Psoas muscle (tissue), 8 donors: Measurements from ENCODE around the gene RIMBP2. TPM values are rescaled to one million over a fixed set of nuclear protein-coding genes. Genes with fewer than 3 reads are reported as not detected.

Experiments
- ATAC-seq, 4 donors: fragments of 200-7000 bp; cut with Tn5 transposase; one replicate each; pipeline ENCODE4 v1.9.1; 2020; ENCODE audit warnings: moderate library complexity in 3 of 4, mild to moderate bottlenecking in 2 of 4
- DNase-seq, 2 donors: peaks; one replicate each; pipeline ENCODE4 v3.0.0-alpha.2; 2020
- H3K27ac ChIP-seq: fragments of 200-600 bp; one replicate; pipeline ENCODE4 v1.8.0; 2022
- H3K27me3 ChIP-seq, 3 donors: fragments of 200-600 bp in 1 of 3; one replicate each; pipeline versions ENCODE4 v1.6.1 to v1.8.0; 2013 to 2022; ENCODE audit warnings: low read length in 2 of 3, mild to moderate bottlenecking in 2 of 3, moderate library complexity in 1 of 3; ENCODE audit not compliant: insufficient read depth in 3 of 3
- H3K36me3 ChIP-seq, 2 donors: fragments of 200-600 bp in 1 of 2; one replicate each; pipeline versions ENCODE4 v1.6.1 to v1.8.0; 2013 to 2022; ENCODE audit warnings: low read depth in 1 of 2, mild to moderate bottlenecking in 1 of 2, moderate library complexity in 1 of 2; ENCODE audit not compliant: insufficient read depth in 1 of 2
- H3K4me1 ChIP-seq: fragments of 200-600 bp; one replicate; pipeline ENCODE4 v1.8.0; 2022
- H3K4me3 ChIP-seq: fragments of 200-600 bp; one replicate; pipeline ENCODE4 v1.8.0; 2022; ENCODE audit warnings: mild to moderate bottlenecking
- H3K9me3 ChIP-seq: fragments of 200-600 bp; one replicate; pipeline ENCODE4 v1.8.0; 2022
- CTCF ChIP-seq: fragments of 200-600 bp; IDR thresholded peaks from one replicate; pipeline ENCODE4 v1.8.0; 2022; ENCODE audit warnings: antibody characterized with exemption
- WGBS, 3 donors: extraction: QIAGEN DNeasy Blood & Tissue Kit; methylation state at CpG; one replicate each; pipeline versions ENCODE4 v1.1.6 to v1.1.7; 2013; 5-methylcytosine and 5-hydroxymethylcytosine counted together
- intact Hi-C, 2 donors: fragments of 100-400 bp; cut with DNase I; formaldehyde crosslinking; loops; one replicate each; pipeline versions ENCODE4 v1.11.0 to v1.14.2; 2022
- polyA plus RNA-seq, 3 donors: library from polyadenylated mRNA; stranded (reverse); fragments of 200-250 nt; gene quantifications; one replicate each; pipeline ENCODE4 v1.2.3, GENCODE V29; 2013
- total RNA-seq, 4 donors: library from RNA; stranded (reverse); fragmentation: NEBNext Ultra II Directional in 2 of 4; extraction: Animal tissue kit (Norgen Biotek cat#: 25700) in 2 of 4; gene quantifications; one replicate each; pipeline versions ENCODE4 v1.2.1 to v1.2.4, GENCODE V29; 2021 to 2023
- donor health status: healthy with polysubstance abuse.
- donor health status: DM: no; HTN: no; CAD: no; lungs with moderate emphysema.
- donor health status: Bipolar disorder and iron deficiency.
- donor health status: healthy.
- donor health status: DM: yes; HTN: yes; CAD: no.
- donor health status: DM: no; HTN: no; CAD: no.
- donor health status: DM: no; HTN: no; CAD: no.
- donor health status: DM: yes; HTN: yes; CAD: no.

The RIMBP2 gene
- total and polyA plus RNA-seq, 7 donors, result 0.05 to 1.2 (median 0.21) TPM

GRCh38 chr12:130427381-130427887 is 288.7 kb downstream of the RIMBP2 start:
- no peak overlapping the region for H3K4me3 ChIP-seq
- TF ChIP-seq CTCF, result no peak
- intact Hi-C loops, result no loop called here
- H3K36me3 ChIP-seq, result no peaks in the 10 kb centered on the region
- 89 to 92% (median 92%) methylated on average over 18 of the region's 18 CpGs for WGBS, 3 donors
- no peaks in the 10 kb centered on the region for H3K27me3 ChIP-seq
- DNase-seq (no peak), ATAC-seq (no peak)
- no peaks in the 10 kb centered on the region for H3K4me1 ChIP-seq
- H3K9me3 ChIP-seq, result no peaks in the 10 kb centered on the region
- no peak overlapping the region for H3K27ac ChIP-seq

- Histone ChIP-seq H3K4me1 (no peaks in the 10 kb centered on the region), H3K4me3 (no peak overlapping the region), H3K27ac (no peak overlapping the region), H3K36me3 (no peaks in the 10 kb centered on the region), H3K9me3 (no peaks in the 10 kb centered on the region), H3K27me3 (no peaks in the 10 kb centered on the region)
- ATAC-seq, result no peak
- intact Hi-C loops, result no loop called here
- DNase-seq, result no peak
- TF ChIP-seq CTCF, result no peak
- WGBS, 3 donors, result 82 to 86% (median 84%) methylated on average over 20 of the region's 20 CpGs
Observed at GRCh38 chr12:130425698-130426245, 290.3 kb downstream of the RIMBP2 start.

- no peak overlapping the region for H3K4me3 ChIP-seq
- H3K27me3 ChIP-seq, result no peaks in the 10 kb centered on the region
- no peaks in the 10 kb centered on the region for H3K36me3 ChIP-seq
- WGBS, 3 donors, result 88 to 92% (median 88%) methylated on average over 33 to 36 of the region's 36 CpGs
- no peaks in the 10 kb centered on the region for H3K9me3 ChIP-seq
- no peak overlapping the region for H3K27ac ChIP-seq
- no peak for TF ChIP-seq CTCF
- ATAC-seq (no peak), DNase-seq (no peak)
- no peaks in the 10 kb centered on the region for H3K4me1 ChIP-seq
- intact Hi-C loops, result no loop called here
Observed at GRCh38 chr12:130424858-130425697, 291.0 kb downstream of the RIMBP2 start.

- no peaks in the 10 kb centered on the region for H3K27me3 ChIP-seq
- WGBS, 3 donors, result 80 to 82% (median 82%) methylated on average over 44 to 51 of the region's 51 CpGs
- no peaks in the 10 kb centered on the region for H3K36me3 ChIP-seq
- TF ChIP-seq CTCF, result no peak
- DNase-seq (no peak), ATAC-seq (no peak)
- intact Hi-C loops, result no loop called here
- H3K9me3 ChIP-seq, result no peaks in the 10 kb centered on the region
- H3K4me1 ChIP-seq, result no peaks in the 10 kb centered on the region
- H3K4me3 ChIP-seq, result no peak overlapping the region
- H3K27ac ChIP-seq, result no peak overlapping the region
Observed at GRCh38 chr12:130423991-130424857, 291.9 kb downstream of the RIMBP2 start.
